PFSK-1 (cell line): ENCODE results near the gene MC1R.

Experiments used
- FOXP2 ChIP-seq: optimal IDR thresholded peaks from 2 replicates; pipeline ENCODE3; 2011; ENCODE audit warnings: borderline replicate concordance, control low read depth, inconsistent platforms; ENCODE audit not compliant: insufficient read depth; ENCODE audit errors: extremely low read length, extremely low read depth
- POLR2AphosphoS5 ChIP-seq: IDR thresholded peaks from 2 replicates; pipeline ENCODE4 v1.6.1; 2012; ENCODE audit warnings: low read depth, mild to moderate bottlenecking, control low read depth, low read length, moderate library complexity
- SIN3A ChIP-seq: IDR thresholded peaks from 2 replicates; pipeline ENCODE4 v1.6.1; 2012; ENCODE audit warnings: mild to moderate bottlenecking, low read length, moderate library complexity, borderline replicate concordance; ENCODE audit not compliant: insufficient read depth
- TAF1 ChIP-seq: IDR thresholded peaks from 2 replicates; pipeline ENCODE4 v1.6.1; 2012; ENCODE audit warnings: low read length, control low read depth, borderline replicate concordance; ENCODE audit not compliant: insufficient read depth
- TF ChIP-seq, protein P1 (sequence below), 2 experiments: IDR thresholded peaks; 2 replicates each; pipeline versions ENCODE4 v1.6.1 to v1.8.0; 2011 to 2012; ENCODE audit warnings: low read depth in 2 of 2, low read length in 2 of 2, control low read depth in 1 of 2, inconsistent platforms in 1 of 2, mild to moderate bottlenecking in 1 of 2, moderate library complexity in 1 of 2; ENCODE audit not compliant: insufficient read depth in 1 of 2

Gene MC1R

DNA sequence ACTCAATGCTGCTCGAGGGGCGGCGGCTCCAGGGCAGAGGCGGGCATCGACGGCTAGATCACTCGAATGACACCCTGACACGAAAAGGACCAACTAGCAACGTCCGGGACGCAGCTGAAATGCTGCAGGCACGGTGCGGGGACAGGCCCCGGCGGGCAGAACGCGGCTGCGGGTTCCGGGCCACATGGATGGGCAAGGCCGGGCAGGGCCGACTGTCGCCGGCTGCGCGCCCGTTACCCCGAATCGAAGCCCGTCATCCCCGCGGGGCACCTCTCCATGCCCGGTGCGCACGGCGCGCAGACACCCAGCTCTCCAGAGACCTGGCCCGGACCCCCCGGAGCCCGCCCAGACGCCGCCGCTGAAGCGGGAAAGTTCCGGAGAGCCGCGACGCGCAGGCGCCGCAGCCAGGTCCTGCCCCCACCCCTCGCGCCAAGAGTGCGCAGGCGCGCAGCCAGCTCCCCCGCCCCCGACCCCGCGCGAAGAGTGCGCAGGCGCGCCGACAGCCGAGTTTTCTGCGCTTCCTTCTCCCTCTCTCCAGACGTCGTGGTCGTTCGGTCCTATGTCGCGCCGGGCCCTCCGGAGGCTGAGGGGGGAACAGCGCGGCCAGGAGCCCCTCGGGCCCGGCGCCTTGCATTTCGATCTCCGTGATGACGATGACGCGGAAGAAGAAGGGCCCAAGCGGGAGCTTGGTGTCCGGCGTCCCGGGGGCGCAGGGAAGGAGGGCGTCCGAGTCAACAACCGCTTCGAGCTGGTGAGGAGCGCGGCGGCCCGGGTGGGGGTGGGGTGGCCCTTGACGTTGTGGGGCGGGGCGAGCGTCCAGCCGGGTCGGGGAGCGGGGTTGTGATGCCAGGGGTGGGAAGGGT, 45.3 kb upstream of the MC1R start, which contains the start of gene TCF25:
Gene TCF25 (plus strand): TSS at position 484 of the 863 bp plus-strand sequence. CDS start 76 bp downstream, at position 560.
- peak; percentile 22; the same call in 1 of the 2 replicates for TF ChIP-seq TAF1
- TF ChIP-seq POLR2AphosphoS5 = peak; percentile 86
- TF ChIP-seq, protein P1, sequence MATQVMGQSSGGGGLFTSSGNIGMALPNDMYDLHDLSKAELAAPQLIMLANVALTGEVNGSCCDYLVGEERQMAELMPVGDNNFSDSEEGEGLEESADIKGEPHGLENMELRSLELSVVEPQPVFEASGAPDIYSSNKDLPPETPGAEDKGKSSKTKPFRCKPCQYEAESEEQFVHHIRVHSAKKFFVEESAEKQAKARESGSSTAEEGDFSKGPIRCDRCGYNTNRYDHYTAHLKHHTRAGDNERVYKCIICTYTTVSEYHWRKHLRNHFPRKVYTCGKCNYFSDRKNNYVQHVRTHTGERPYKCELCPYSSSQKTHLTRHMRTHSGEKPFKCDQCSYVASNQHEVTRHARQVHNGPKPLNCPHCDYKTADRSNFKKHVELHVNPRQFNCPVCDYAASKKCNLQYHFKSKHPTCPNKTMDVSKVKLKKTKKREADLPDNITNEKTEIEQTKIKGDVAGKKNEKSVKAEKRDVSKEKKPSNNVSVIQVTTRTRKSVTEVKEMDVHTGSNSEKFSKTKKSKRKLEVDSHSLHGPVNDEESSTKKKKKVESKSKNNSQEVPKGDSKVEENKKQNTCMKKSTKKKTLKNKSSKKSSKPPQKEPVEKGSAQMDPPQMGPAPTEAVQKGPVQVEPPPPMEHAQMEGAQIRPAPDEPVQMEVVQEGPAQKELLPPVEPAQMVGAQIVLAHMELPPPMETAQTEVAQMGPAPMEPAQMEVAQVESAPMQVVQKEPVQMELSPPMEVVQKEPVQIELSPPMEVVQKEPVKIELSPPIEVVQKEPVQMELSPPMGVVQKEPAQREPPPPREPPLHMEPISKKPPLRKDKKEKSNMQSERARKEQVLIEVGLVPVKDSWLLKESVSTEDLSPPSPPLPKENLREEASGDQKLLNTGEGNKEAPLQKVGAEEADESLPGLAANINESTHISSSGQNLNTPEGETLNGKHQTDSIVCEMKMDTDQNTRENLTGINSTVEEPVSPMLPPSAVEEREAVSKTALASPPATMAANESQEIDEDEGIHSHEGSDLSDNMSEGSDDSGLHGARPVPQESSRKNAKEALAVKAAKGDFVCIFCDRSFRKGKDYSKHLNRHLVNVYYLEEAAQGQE (IDR thresholded peaks at IDR 0.05; ENCODE audit: insufficient read depth in 1 of 2, low read depth in 2 of 2, low read length in 2 of 2) = no peak
- no peak for TF ChIP-seq SIN3A
- peak; percentile 16 for TF ChIP-seq FOXP2

DNA sequence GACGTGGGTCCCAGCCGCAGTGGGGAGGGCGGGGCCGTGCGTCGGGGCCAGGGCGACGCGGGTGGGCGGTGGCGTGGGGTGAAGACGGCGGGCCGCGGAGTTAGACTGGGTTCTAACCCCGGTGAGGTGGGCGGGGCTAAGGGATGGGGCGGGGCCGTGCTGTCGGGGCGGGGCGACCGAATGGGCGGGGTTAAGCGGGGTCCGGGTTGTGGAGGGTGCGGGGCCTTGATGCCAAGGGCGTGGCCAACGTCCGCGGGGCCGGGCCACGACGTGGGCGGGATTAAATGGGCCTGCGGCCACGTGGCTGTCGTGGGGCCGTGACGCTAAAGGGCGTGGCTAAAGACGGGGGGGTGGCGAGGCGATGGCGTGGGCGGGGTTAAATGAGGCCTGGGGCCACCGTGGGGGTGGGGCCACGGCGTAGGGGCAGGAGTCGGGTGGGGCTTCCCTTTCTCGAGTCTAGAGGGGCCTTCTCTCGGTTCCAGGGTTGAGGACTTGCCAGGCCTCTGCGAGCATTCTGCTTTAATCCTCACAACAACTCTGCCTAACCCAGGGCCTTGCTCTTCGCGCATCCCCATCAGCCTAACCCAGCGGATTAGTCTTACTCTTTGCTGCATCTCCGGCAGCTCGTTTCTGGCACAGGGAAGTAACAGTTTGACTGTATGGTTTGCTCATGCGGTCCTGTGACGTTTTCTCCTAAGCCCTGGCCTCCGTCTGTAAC, 44.5 kb upstream of the MC1R start:
- TF ChIP-seq, protein P1 (IDR thresholded peaks at IDR 0.05; ENCODE audit: insufficient read depth in 1 of 2, low read depth in 2 of 2, low read length in 2 of 2) = no peak
- peak; percentile 34 for TF ChIP-seq FOXP2

DNA sequence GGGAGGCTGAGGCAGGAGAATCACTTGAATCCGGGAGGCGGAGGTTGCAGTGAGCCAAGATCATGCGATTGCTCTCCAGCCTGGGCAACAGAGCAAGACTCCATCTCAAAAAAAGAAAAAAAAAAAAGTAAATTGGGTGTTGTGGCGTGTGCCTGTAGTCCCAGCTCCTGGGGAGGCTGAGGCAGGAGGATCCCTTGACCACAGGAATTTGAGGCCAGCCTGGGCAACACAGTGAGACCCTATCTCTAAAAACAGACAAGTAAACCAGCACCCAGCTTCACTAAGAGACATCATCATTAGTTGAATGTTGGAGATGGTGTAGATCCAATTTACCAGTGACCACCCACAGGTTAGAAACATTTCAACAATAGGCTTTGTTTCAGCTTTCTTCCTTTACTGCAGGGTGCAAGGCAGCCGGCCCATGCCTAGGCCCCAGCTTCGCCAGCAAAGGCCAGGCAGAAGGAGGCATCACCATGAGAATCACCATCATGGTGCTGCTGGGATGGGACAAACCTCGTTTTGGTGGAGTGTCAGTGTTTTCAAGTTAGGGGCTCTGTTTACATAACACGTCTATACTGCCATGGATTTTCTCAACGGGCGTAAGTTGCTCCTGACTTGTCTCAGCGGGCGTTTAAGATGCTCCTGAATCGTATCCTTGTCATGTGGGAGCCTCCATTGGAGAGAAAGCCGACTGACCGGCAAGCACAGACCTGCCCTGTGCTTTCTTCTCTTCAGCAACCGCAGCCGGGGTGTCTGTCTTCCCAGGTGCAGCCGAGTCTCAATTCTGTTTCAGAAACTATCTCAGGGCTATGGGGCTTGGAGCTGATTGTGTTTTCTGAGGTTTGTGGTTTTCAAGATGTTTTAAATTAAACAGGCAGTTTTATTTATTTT, 37.9 kb upstream of the MC1R start:
- no peak for TF ChIP-seq TAF1
- TF ChIP-seq, protein P1 (IDR thresholded peaks at IDR 0.05; ENCODE audit: insufficient read depth in 1 of 2, low read depth in 2 of 2, low read length in 2 of 2) = no peak

DNA sequence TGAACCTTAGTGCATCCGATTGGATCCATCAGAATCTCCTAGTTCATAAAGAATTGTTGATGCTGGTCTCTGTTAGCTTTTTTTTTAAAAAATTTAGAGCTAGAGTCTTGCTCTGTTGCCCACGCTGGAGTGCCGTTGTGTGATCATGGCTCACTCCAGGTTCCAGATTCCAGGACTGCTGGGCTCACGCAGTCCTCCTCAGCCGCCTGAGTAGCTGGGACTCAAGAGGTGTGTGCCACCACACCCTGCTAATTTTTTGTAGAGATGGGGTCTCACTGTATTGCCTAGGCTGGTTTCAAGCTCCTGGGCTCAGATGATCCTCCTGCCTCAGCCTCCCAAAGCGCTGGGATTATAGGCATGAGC, 37.3 kb upstream of the MC1R start:
- TF ChIP-seq TAF1 (no peak), POLR2AphosphoS5 (no peak), FOXP2 (no peak), SIN3A (no peak)

DNA sequence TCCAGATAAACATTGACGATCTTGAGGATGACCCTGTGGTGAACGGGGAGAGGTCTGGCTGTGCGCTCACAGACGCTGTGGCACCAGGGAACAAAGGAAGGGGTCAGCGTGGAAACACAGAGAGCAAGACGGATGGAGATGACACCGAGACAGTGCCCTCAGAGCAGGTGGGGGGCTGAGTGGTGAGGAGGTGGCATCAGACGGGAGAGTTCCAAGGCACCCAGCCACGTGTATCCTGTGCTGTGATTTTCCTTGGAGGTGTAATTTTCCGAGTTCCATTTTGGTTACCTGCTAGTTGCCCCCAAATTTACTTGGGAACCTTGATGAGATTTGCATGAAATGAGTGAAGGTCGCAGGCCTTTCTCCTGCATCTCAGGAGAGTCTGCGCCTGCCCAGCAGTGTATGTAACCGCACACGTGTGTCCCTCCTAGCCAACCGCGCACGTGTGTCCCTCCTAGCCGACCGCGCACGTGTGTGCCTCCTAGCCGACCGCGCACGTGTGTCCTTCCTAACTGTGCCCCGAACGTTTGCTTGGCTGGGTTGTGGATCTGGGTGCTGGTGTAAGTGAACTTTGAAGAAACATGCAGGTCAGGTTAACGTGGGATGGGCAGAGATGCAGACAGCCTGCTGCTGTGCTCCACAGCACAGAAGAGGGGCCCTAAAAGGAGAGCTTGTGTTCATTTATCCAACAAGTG, 35.2 kb upstream of the MC1R start:
- TF ChIP-seq TAF1 (no peak), SIN3A (no peak)
